Prostate gland (tissue), 2 donors: ENCODE results near the gene JAK1.

Experiments used
- POLR2AphosphoS5 ChIP-seq: sonication (generic); formaldehyde crosslinking; IDR thresholded peaks from one replicate; pipeline ENCODE4 v1.6.1; 2017; ENCODE audit warnings: antibody characterized with exemption
- TF ChIP-seq, protein P1 (sequence below), 4 experiments: fragments of 200-600 bp in 2 of 4; fragments of 450-650 bp in 2 of 4; sonication (generic) in 2 of 4; IDR thresholded peaks; 1 replicate in 3 of 4; 2 replicates in 1 of 4; pipeline ENCODE4 v1.5.1; 2016 to 2019; ENCODE audit warnings: antibody characterized with exemption in 4 of 4, mild to moderate bottlenecking in 2 of 4, moderate library complexity in 2 of 4

DNA sequence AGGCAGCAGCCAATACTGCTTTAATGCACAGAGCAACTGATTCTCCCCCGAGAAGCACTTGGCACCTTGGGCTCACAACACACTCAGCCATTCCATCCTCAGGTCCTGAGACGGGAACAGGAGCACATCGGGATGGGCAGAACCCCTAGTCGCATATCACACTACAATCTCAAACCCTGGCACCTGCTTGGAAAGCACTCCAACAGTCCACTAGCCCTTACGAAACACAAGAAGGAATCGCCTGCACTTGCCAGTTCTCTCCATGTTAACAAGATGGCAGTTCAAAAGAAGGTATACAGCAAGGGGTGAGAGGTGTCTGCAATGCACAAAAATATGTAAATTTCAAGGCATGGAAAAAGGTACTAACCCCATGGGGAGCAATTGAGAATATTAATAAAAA lies 21.4 kb downstream of the JAK1 start:
- TF ChIP-seq, protein P1, sequence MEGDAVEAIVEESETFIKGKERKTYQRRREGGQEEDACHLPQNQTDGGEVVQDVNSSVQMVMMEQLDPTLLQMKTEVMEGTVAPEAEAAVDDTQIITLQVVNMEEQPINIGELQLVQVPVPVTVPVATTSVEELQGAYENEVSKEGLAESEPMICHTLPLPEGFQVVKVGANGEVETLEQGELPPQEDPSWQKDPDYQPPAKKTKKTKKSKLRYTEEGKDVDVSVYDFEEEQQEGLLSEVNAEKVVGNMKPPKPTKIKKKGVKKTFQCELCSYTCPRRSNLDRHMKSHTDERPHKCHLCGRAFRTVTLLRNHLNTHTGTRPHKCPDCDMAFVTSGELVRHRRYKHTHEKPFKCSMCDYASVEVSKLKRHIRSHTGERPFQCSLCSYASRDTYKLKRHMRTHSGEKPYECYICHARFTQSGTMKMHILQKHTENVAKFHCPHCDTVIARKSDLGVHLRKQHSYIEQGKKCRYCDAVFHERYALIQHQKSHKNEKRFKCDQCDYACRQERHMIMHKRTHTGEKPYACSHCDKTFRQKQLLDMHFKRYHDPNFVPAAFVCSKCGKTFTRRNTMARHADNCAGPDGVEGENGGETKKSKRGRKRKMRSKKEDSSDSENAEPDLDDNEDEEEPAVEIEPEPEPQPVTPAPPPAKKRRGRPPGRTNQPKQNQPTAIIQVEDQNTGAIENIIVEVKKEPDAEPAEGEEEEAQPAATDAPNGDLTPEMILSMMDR (IDR thresholded peaks at IDR 0.05): no peak
- no peak for TF ChIP-seq POLR2AphosphoS5
